ENCODE data around the gene WDR33.

Gene WDR33

GRCh38 chr2:127712999-127713398 is 98.0 kb downstream of the WDR33 start:
- Histone ChIP-seq H3K4me3 (ENCODE audit: low read length) (no peak overlapping the region), H3K27me3 (ENCODE audit: insufficient read depth, low read length) (no peaks in the 10 kb centered on the region), H3K9ac (ENCODE audit: low read depth, low read length) (no peak overlapping the region), H3K27ac (ENCODE audit: low read length) (no peak overlapping the region), H3K4me1 (ENCODE audit: insufficient read depth, low read length) (no peaks in the 10 kb centered on the region; the same call in 1 of the 2 replicates), H3K9me3 (ENCODE audit: insufficient read depth, low read depth, low read length) (no peaks in the 10 kb centered on the region), H3K36me3 (ENCODE audit: insufficient read depth, low read depth, low read length) (peaks cover 84% of the 10 kb centered on the region)

GRCh38 chr2:127709336-127709735 is 101.6 kb downstream of the WDR33 start:
- H3K4me1 ChIP-seq (ENCODE audit: insufficient read depth, low read length): no peaks in the 10 kb centered on the region
- H3K27ac ChIP-seq (ENCODE audit: low read length): no peak overlapping the region
- no peak overlapping the region for H3K4me3 ChIP-seq (ENCODE audit: low read length)
- no peaks in the 10 kb centered on the region for H3K9me3 ChIP-seq (ENCODE audit: insufficient read depth, low read depth, low read length)
- H3K27me3 ChIP-seq (ENCODE audit: insufficient read depth, low read length): no peaks in the 10 kb centered on the region
- H3K36me3 ChIP-seq (ENCODE audit: insufficient read depth, low read depth, low read length): peaks cover 87% of the 10 kb centered on the region
- H3K9ac ChIP-seq (ENCODE audit: low read depth, low read length): no peak overlapping the region

- no peaks in the 10 kb centered on the region for H3K27me3 ChIP-seq (ENCODE audit: insufficient read depth, low read length)
- H3K4me1 ChIP-seq (ENCODE audit: insufficient read depth, low read length): peaks cover 3% of the 10 kb centered on the region
- H3K4me3 ChIP-seq (ENCODE audit: low read length): no peak overlapping the region
- H3K9ac ChIP-seq (ENCODE audit: low read depth, low read length): no peak overlapping the region
- H3K27ac ChIP-seq (ENCODE audit: low read length): no peak overlapping the region
- no peaks in the 10 kb centered on the region for H3K9me3 ChIP-seq (ENCODE audit: insufficient read depth, low read depth, low read length)
- H3K36me3 ChIP-seq (ENCODE audit: insufficient read depth, low read depth, low read length): peaks cover 85% of the 10 kb centered on the region
These were observed 102.9 kb downstream of the WDR33 start for GRCh38 chr2:127707890-127708648.

- Histone ChIP-seq H3K27me3 (ENCODE audit: insufficient read depth, low read length) (no peaks in the 10 kb centered on the region), H3K4me3 (ENCODE audit: low read length) (no peak overlapping the region), H3K27ac (ENCODE audit: low read length) (no peak overlapping the region), H3K4me1 (ENCODE audit: insufficient read depth, low read length) (peaks cover 11% of the 10 kb centered on the region), H3K9ac (ENCODE audit: low read depth, low read length) (no peak overlapping the region), H3K9me3 (ENCODE audit: insufficient read depth, low read depth, low read length) (no peaks in the 10 kb centered on the region), H3K36me3 (ENCODE audit: insufficient read depth, low read depth, low read length) (peaks cover 82% of the 10 kb centered on the region)
These were observed 104.6 kb downstream of the WDR33 start for GRCh38 chr2:127706215-127706990.

- H3K4me3 ChIP-seq (ENCODE audit: low read length): no peak overlapping the region
- no peaks in the 10 kb centered on the region for H3K9me3 ChIP-seq (ENCODE audit: insufficient read depth, low read depth, low read length)
- peaks cover 78% of the 10 kb centered on the region for H3K36me3 ChIP-seq (ENCODE audit: insufficient read depth, low read depth, low read length)
- H3K4me1 ChIP-seq (ENCODE audit: insufficient read depth, low read length): peaks cover 13% of the 10 kb centered on the region
- H3K27me3 ChIP-seq (ENCODE audit: insufficient read depth, low read length): no peaks in the 10 kb centered on the region
- no peak overlapping the region for H3K9ac ChIP-seq (ENCODE audit: low read depth, low read length)
- no peak overlapping the region for H3K27ac ChIP-seq (ENCODE audit: low read length)
These were observed 105.4 kb downstream of the WDR33 start for GRCh38 chr2:127705391-127706065.

GRCh38 chr2:127704641-127705390 is 106.2 kb downstream of the WDR33 start:
- H3K27me3 ChIP-seq (ENCODE audit: insufficient read depth, low read length): no peaks in the 10 kb centered on the region
- peaks cover 71% of the 10 kb centered on the region for H3K36me3 ChIP-seq (ENCODE audit: insufficient read depth, low read depth, low read length)
- no peak overlapping the region for H3K4me3 ChIP-seq (ENCODE audit: low read length)
- no peak overlapping the region for H3K9ac ChIP-seq (ENCODE audit: low read depth, low read length)
- no peaks in the 10 kb centered on the region for H3K9me3 ChIP-seq (ENCODE audit: insufficient read depth, low read depth, low read length)
- H3K27ac ChIP-seq (ENCODE audit: low read length): no peak overlapping the region
- H3K4me1 ChIP-seq (ENCODE audit: insufficient read depth, low read length): peaks cover 19% of the 10 kb centered on the region

GRCh38 chr2:127703282-127703681 is 107.7 kb downstream of the WDR33 start:
- Histone ChIP-seq H3K9ac (ENCODE audit: low read depth, low read length) (no peak overlapping the region), H3K27ac (ENCODE audit: low read length) (no peak overlapping the region), H3K9me3 (ENCODE audit: insufficient read depth, low read depth, low read length) (no peaks in the 10 kb centered on the region), H3K4me3 (ENCODE audit: low read length) (peak overlapping the region; percentile 78; the same call in 1 of the 2 replicates), H3K4me1 (ENCODE audit: insufficient read depth, low read length) (peaks cover 22% of the 10 kb centered on the region), H3K27me3 (ENCODE audit: insufficient read depth, low read length) (no peaks in the 10 kb centered on the region), H3K36me3 (ENCODE audit: insufficient read depth, low read depth, low read length) (peaks cover 55% of the 10 kb centered on the region)

- H3K4me1 ChIP-seq (ENCODE audit: insufficient read depth, low read length): peaks cover 22% of the 10 kb centered on the region
- no peak overlapping the region for H3K27ac ChIP-seq (ENCODE audit: low read length)
- peak overlapping the region; percentile 78 for H3K4me3 ChIP-seq (ENCODE audit: low read length)
- H3K9me3 ChIP-seq (ENCODE audit: insufficient read depth, low read depth, low read length): no peaks in the 10 kb centered on the region
- H3K9ac ChIP-seq (ENCODE audit: low read depth, low read length): peak overlapping the region; percentile 82; the same call in 1 of the 2 replicates
- no peaks in the 10 kb centered on the region for H3K27me3 ChIP-seq (ENCODE audit: insufficient read depth, low read length)
- H3K36me3 ChIP-seq (ENCODE audit: insufficient read depth, low read depth, low read length): peaks cover 47% of the 10 kb centered on the region
These were observed 108.5 kb downstream of the WDR33 start for GRCh38 chr2:127702395-127703009.

GRCh38 chr2:127701651-127702394 is 109.1 kb downstream of the WDR33 start:
- no peak overlapping the region for H3K27ac ChIP-seq (ENCODE audit: low read length)

GRCh38 chr2:127701193-127701650 is 109.7 kb downstream of the WDR33 start, which contains the start of gene SFT2D3:
TSS of gene SFT2D3 (plus strand) at chr2:127701497. CDS start at chr2:127701529, 32 bp downstream.
- H3K4me3 ChIP-seq (ENCODE audit: low read length): peak within 1 kb of the TSS; percentile 78
- H3K27me3 ChIP-seq (ENCODE audit: insufficient read depth, low read length): no peaks in the 10 kb centered on the region
- peaks cover 22% of the 10 kb centered on the region for H3K4me1 ChIP-seq (ENCODE audit: insufficient read depth, low read length)
- H3K36me3 ChIP-seq (ENCODE audit: insufficient read depth, low read depth, low read length): peaks cover 35% of the 10 kb centered on the region
- H3K27ac ChIP-seq (ENCODE audit: low read length): peak within 1 kb of the TSS; percentile 41
- no peaks in the 10 kb centered on the region for H3K9me3 ChIP-seq (ENCODE audit: insufficient read depth, low read depth, low read length)
- H3K9ac ChIP-seq (ENCODE audit: low read depth, low read length): peak within 1 kb of the TSS; percentile 82

More at GRCh38 chr2:127701651-127702394, 109.1 kb downstream of the WDR33 start:
- Histone ChIP-seq H3K4me3 (ENCODE audit: low read length) (peak overlapping the region; percentile 78), H3K9ac (ENCODE audit: low read depth, low read length) (peak overlapping the region; percentile 82), H3K9me3 (ENCODE audit: insufficient read depth, low read depth, low read length) (no peaks in the 10 kb centered on the region), H3K27me3 (ENCODE audit: insufficient read depth, low read length) (no peaks in the 10 kb centered on the region), H3K36me3 (ENCODE audit: insufficient read depth, low read depth, low read length) (peaks cover 41% of the 10 kb centered on the region), H3K4me1 (ENCODE audit: insufficient read depth, low read length) (peaks cover 22% of the 10 kb centered on the region)

All from iPS-20b (cell line).